ENCODE measurements around the gene TTLL6.

DNA sequence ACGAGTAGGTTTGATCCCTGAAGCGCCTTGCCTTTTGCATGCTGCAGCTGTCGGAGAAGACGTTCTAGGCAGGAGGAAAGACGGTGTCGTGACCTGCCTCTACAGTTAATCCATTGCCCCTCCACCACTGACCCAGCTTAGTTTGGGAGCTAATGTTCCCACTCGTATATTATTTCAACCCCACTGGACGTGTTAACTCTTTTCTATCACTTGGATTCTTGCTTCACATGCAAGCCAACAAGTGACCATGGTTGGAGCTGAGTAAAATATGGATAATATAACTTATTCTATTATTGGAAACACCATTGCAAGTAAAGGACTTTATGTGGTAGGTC is 14.5 kb upstream of the TTLL6 start:
- no peak for TF ChIP-seq CTCF (IDR thresholded peaks at IDR 0.05; ENCODE audit: insufficient read depth, low read depth, low read length)
- no peak for TF ChIP-seq EZH2 (IDR thresholded peaks at IDR 0.05; ENCODE audit: insufficient read depth, low read length)

Data from astrocyte (in vitro differentiated cells and primary cell).